ENCODE measurements around the gene NMT1.

GRCh38 chr17:45115015-45115625 lies 54.0 kb downstream of the NMT1 start:
- no peak for TF ChIP-seq EP300 (IDR thresholded peaks at IDR 0.05)
- TF ChIP-seq, protein P1, sequence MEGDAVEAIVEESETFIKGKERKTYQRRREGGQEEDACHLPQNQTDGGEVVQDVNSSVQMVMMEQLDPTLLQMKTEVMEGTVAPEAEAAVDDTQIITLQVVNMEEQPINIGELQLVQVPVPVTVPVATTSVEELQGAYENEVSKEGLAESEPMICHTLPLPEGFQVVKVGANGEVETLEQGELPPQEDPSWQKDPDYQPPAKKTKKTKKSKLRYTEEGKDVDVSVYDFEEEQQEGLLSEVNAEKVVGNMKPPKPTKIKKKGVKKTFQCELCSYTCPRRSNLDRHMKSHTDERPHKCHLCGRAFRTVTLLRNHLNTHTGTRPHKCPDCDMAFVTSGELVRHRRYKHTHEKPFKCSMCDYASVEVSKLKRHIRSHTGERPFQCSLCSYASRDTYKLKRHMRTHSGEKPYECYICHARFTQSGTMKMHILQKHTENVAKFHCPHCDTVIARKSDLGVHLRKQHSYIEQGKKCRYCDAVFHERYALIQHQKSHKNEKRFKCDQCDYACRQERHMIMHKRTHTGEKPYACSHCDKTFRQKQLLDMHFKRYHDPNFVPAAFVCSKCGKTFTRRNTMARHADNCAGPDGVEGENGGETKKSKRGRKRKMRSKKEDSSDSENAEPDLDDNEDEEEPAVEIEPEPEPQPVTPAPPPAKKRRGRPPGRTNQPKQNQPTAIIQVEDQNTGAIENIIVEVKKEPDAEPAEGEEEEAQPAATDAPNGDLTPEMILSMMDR (IDR thresholded peaks at IDR 0.05) = no peak
